H1 (cell line): ENCODE data around the gene ANXA2. TPM values are rescaled to one million over a fixed set of nuclear protein-coding genes. Genes with fewer than 3 reads are reported as not detected.

ENCODE experiments used
- CTCF ChIA-PET: fragments of 300-600 bp; sonication (Branson Sonifier 250); formaldehyde crosslinking; loops from one replicate; lab custom pipeline; 2021; ENCODE audit not compliant: partially characterized antibody; lab: Charles Lee
- POLR2A ChIA-PET: fragments of 300-600 bp; sonication (Branson Sonifier 250); formaldehyde crosslinking; loops from one replicate; lab custom pipeline; 2021; ENCODE audit warnings: inconsistent platforms; ENCODE audit not compliant: partially characterized antibody; lab: Charles Lee
- DNase-seq, 2 experiments: peaks; one replicate each; pipeline versions ENCODE4 v3.0.0 to v3.0.0-alpha.2; 2010 to 2022; ENCODE audit warnings: low spot score in 2 of 2, low read depth in 1 of 2, mixed read lengths in 1 of 2
- FAIRE-seq: peaks from 2 replicates; lab custom pipeline; 2011; peaks lifted over from hg19 to GRCh38; lab: Jason Lieb, UNC
- H2AFZ ChIP-seq: 2 replicates; pipeline ENCODE4 v1.8.1; 2012; ENCODE audit warnings: low read length, inconsistent platforms
- H2AK5ac ChIP-seq: 2 replicates; pipeline ENCODE4 v1.6.1; 2013; ENCODE audit warnings: low read depth, low read length
- H2BK120ac ChIP-seq: replicated peaks from 2 replicates; pipeline ENCODE3; 2013; ENCODE audit warnings: low read depth, low read length, inconsistent platforms
- H2BK12ac ChIP-seq: 2 replicates; pipeline ENCODE4 v1.6.1; 2013; ENCODE audit warnings: low read depth, low read length
- H2BK15ac ChIP-seq: 2 replicates; pipeline ENCODE4 v1.6.1; 2013; ENCODE audit warnings: low read length
- H2BK20ac ChIP-seq: 2 replicates; pipeline ENCODE4 v1.6.1; 2013; ENCODE audit warnings: low read length
- H2BK5ac ChIP-seq: 2 replicates; pipeline ENCODE4 v1.6.1; 2013; ENCODE audit warnings: low read depth, low read length
- H3K14ac ChIP-seq: 2 replicates; pipeline ENCODE4 v1.6.1; 2013; ENCODE audit warnings: inconsistent platforms; ENCODE audit not compliant: insufficient read length
- H3K18ac ChIP-seq: 2 replicates; pipeline ENCODE4 v1.6.1; 2013; ENCODE audit warnings: low read length; ENCODE audit errors: extremely low read depth
- H3K23ac ChIP-seq: 2 replicates; pipeline ENCODE4 v1.6.1; 2013; ENCODE audit warnings: inconsistent platforms; ENCODE audit not compliant: insufficient read length
- H3K23me2 ChIP-seq: 2 replicates; pipeline ENCODE4 v1.6.1; 2013; ENCODE audit warnings: low read depth, low read length
- H3K27ac ChIP-seq: 2 replicates; pipeline ENCODE4 v1.6.1; 2011; ENCODE audit warnings: low read depth, low read length, inconsistent platforms
- H3K27me3 ChIP-seq, 4 experiments: replicated peaks in 1 of 4; 1 replicate in 1 of 4; 2 replicates in 3 of 4; pipeline versions ENCODE4 v1.6.1 to v1.8.1; 2011 to 2013; ENCODE audit warnings: low read length in 3 of 4, mild to moderate bottlenecking in 3 of 4, inconsistent platforms in 2 of 4, mixed read lengths in 2 of 4, moderate library complexity in 1 of 4; ENCODE audit not compliant: control insufficient read depth in 3 of 4, insufficient read depth in 3 of 4; ENCODE audit errors: extremely low read depth in 1 of 4
- H3K36me3 ChIP-seq, 4 experiments: 2 replicates each; pipeline versions ENCODE4 v1.6.1 to v1.8.1; 2011 to 2013; ENCODE audit warnings: mild to moderate bottlenecking in 4 of 4, low read length in 3 of 4, moderate library complexity in 2 of 4, control low read depth in 1 of 4, inconsistent platforms in 1 of 4; ENCODE audit not compliant: insufficient read depth in 4 of 4, control insufficient read depth in 2 of 4
- H3K4ac ChIP-seq: replicated peaks from 2 replicates; pipeline ENCODE3; 2013; ENCODE audit warnings: low read length, low read depth, mixed read lengths, inconsistent platforms; ENCODE audit not compliant: insufficient read length
- H3K4me1 ChIP-seq, 4 experiments: replicated peaks in 1 of 4; 1 replicate in 1 of 4; 2 replicates in 3 of 4; pipeline versions ENCODE4 v1.6.1 to v1.8.1; 2011 to 2013; ENCODE audit warnings: low read length in 3 of 4, inconsistent platforms in 2 of 4, mixed read lengths in 1 of 4; ENCODE audit not compliant: insufficient read depth in 4 of 4, control insufficient read depth in 3 of 4
- H3K4me2 ChIP-seq, 2 experiments: 2 replicates each; pipeline versions ENCODE4 v1.6.1 to v1.8.1; 2011 to 2013; ENCODE audit warnings: low read depth in 2 of 2, low read length in 2 of 2, control low read depth in 1 of 2, inconsistent platforms in 1 of 2, mild to moderate bottlenecking in 1 of 2; ENCODE audit not compliant: insufficient read depth in 1 of 2
- H3K4me3 ChIP-seq, 4 experiments: fragments of 200-600, 300-600 bp in 1 of 4; sonication (generic), shearing (Covaris generic), sonication (Bioruptor Twin) in 1 of 4; 2 replicates each; pipeline versions ENCODE4 v1.5.1 to v1.8.1; 2011 to 2016; ENCODE audit warnings: low read length in 4 of 4, low read depth in 3 of 4, control low read depth in 2 of 4, inconsistent platforms in 2 of 4, mild to moderate bottlenecking in 2 of 4, mixed read lengths in 1 of 4, moderate library complexity in 1 of 4; ENCODE audit not compliant: insufficient read depth in 2 of 4; ENCODE audit errors: extremely low read depth in 1 of 4
- H3K56ac ChIP-seq: replicated peaks from 2 replicates; pipeline ENCODE3; 2013; ENCODE audit warnings: low read depth, mild to moderate bottlenecking, mixed read lengths, low read length, inconsistent platforms; ENCODE audit not compliant: insufficient read length
- H3K79me1 ChIP-seq: 2 replicates; pipeline ENCODE4 v1.6.1; 2013; ENCODE audit warnings: low read depth, low read length, control low read depth
- H3K79me2 ChIP-seq, 2 experiments: 2 replicates each; pipeline versions ENCODE4 v1.6.1 to v1.8.1; 2012 to 2013; ENCODE audit warnings: low read length in 2 of 2, mild to moderate bottlenecking in 2 of 2, inconsistent platforms in 1 of 2; ENCODE audit not compliant: insufficient read depth in 2 of 2, control insufficient read depth in 1 of 2
- H3K9ac ChIP-seq, 4 experiments: replicated peaks in 1 of 4; 1 replicate in 1 of 4; 2 replicates in 3 of 4; pipeline versions ENCODE4 v1.6.1 to v1.8.1; 2011 to 2013; ENCODE audit warnings: low read depth in 3 of 4, low read length in 3 of 4, control low read depth in 2 of 4, mild to moderate bottlenecking in 2 of 4, moderate library complexity in 2 of 4, inconsistent platforms in 1 of 4; ENCODE audit errors: extremely low read depth in 1 of 4
- H3K9me3 ChIP-seq, 2 experiments: 2 replicates each; pipeline versions ENCODE4 v1.6.1 to v1.8.1; 2012 to 2013; ENCODE audit warnings: mild to moderate bottlenecking in 2 of 2, moderate library complexity in 2 of 2, control low read depth in 1 of 2, inconsistent platforms in 1 of 2, low read depth in 1 of 2, low read length in 1 of 2, mixed read lengths in 1 of 2; ENCODE audit not compliant: insufficient read depth in 2 of 2
- H4K20me1 ChIP-seq, 2 experiments: replicated peaks in 1 of 2; 2 replicates each; pipeline versions ENCODE3 to v1.8.1; 2011 to 2013; ENCODE audit warnings: inconsistent platforms in 2 of 2, low read length in 2 of 2, mild to moderate bottlenecking in 1 of 2; ENCODE audit not compliant: insufficient read depth in 2 of 2, control insufficient read depth in 1 of 2
- H4K5ac ChIP-seq: 2 replicates; pipeline ENCODE4 v1.6.1; 2013; ENCODE audit warnings: low read length, low read depth, mixed read lengths, inconsistent platforms; ENCODE audit not compliant: insufficient read length
- H4K8ac ChIP-seq: 2 replicates; pipeline ENCODE4 v1.8.0; 2013; ENCODE audit warnings: mild to moderate bottlenecking, moderate library complexity, low read length, inconsistent platforms; ENCODE audit not compliant: insufficient read depth; ENCODE audit errors: extremely low read depth
- H4K91ac ChIP-seq: replicated peaks from 2 replicates; pipeline ENCODE3; 2013; ENCODE audit warnings: low read length, mixed read lengths, inconsistent platforms; ENCODE audit not compliant: insufficient read length
- ASH2L ChIP-seq: fragments of 200-600, 300-600 bp; sonication (generic); IDR thresholded peaks from one replicate; pipeline ENCODE4 v1.7.1; 2017; ENCODE audit warnings: low read length
- ATF2 ChIP-seq: IDR thresholded peaks from 2 replicates; pipeline ENCODE4 v1.6.1; 2012; ENCODE audit warnings: low read length, inconsistent platforms
- ATF3 ChIP-seq: IDR thresholded peaks from 2 replicates; pipeline ENCODE4 v1.6.1; 2011; ENCODE audit warnings: low read depth, mild to moderate bottlenecking, low read length; ENCODE audit not compliant: insufficient read depth
- CREB1 ChIP-seq: IDR thresholded peaks from 2 replicates; pipeline ENCODE4 v1.6.1; 2012; ENCODE audit warnings: inconsistent platforms
- FOSL1 ChIP-seq: IDR thresholded peaks from 2 replicates; pipeline ENCODE4 v1.6.1; 2011; ENCODE audit warnings: mild to moderate bottlenecking, low read depth, low read length, moderate library complexity; ENCODE audit not compliant: insufficient read depth
- JUND ChIP-seq: IDR thresholded peaks from 2 replicates; pipeline ENCODE4 v1.6.1; 2011; ENCODE audit warnings: mild to moderate bottlenecking, improper control_type of control experiment, low read length
- KDM4A ChIP-seq: IDR thresholded peaks from one replicate; pipeline ENCODE4 v1.7.1; 2012; ENCODE audit warnings: low read depth, mild to moderate bottlenecking, moderate library complexity, low read length, inconsistent platforms; ENCODE audit not compliant: severe bottlenecking
- KDM5A ChIP-seq: fragments of 200-600 bp; IDR thresholded peaks from 2 replicates; pipeline ENCODE4 v1.7.1; 2012; ENCODE audit warnings: mild to moderate bottlenecking, low read length, inconsistent platforms, mixed read lengths
- RXRA ChIP-seq: IDR thresholded peaks from 2 replicates; pipeline ENCODE4 v1.6.1; 2011; ENCODE audit warnings: low read depth, mild to moderate bottlenecking, low read length, moderate library complexity; ENCODE audit not compliant: insufficient read depth
- SP1 ChIP-seq: IDR thresholded peaks from 2 replicates; pipeline ENCODE4 v1.6.1; 2011; ENCODE audit warnings: low read depth, low read length
- TEAD4 ChIP-seq: IDR thresholded peaks from 2 replicates; pipeline ENCODE4 v1.6.1; 2012; ENCODE audit warnings: low read depth, low read length, inconsistent platforms, mixed read lengths
- WGBS, 2 experiments: shearing (Covaris generic) in 1 of 2; methylation state at CpG; one replicate each; pipeline versions ENCODE4 v1.1.6 to v1.1.7; 2013 to 2015; ENCODE audit warnings: low lambda C conversion rate in 2 of 2, mixed read lengths in 2 of 2, inconsistent platforms in 1 of 2, low coverage in 1 of 2, missing lambda C conversion rate in 1 of 2; ENCODE audit not compliant: insufficient replicate concordance in 2 of 2, insufficient coverage in 1 of 2, insufficient read length in 1 of 2; ENCODE audit errors: extremely low coverage in 1 of 2, missing lambda C conversion rate in 1 of 2; 5-methylcytosine and 5-hydroxymethylcytosine counted together
- polyA plus RNA-seq, 7 experiments: library from polyadenylated mRNA; depleted of rRNA in 3 of 7; stranded (reverse) in 5 of 7; unstranded in 2 of 7; fragments of >200 nt in 5 of 7; fragments of 200-250 nt in 2 of 7; gene quantifications; 1 replicate in 5 of 7; 2 replicates in 1 of 7; 4 replicates in 1 of 7; pipeline versions ENCODE4 v1.2.1 to v1.2.3, GENCODE V29; 2011 to 2013; ENCODE audit warnings: missing spikeins in 2 of 7, mixed read lengths in 2 of 7
- total RNA-seq: library from RNA; stranded (reverse); fragmentation: NEBNext Ultra II Directional; extraction: Animal tissue kit (Norgen Biotek cat#: 25700); gene quantifications from 2 replicates; pipeline ENCODE4 v1.2.1, GENCODE V29; 2021

ANXA2 gene
- total and polyA plus RNA-seq, 2 of the 8 experiments (the other 6 are each of a cell fraction or from before 2014, with no cell fraction given) = 178 to 217 TPM

- H3K23me2 ChIP-seq = no peaks in the 10 kb centered on the region
- H3K56ac ChIP-seq = no peak overlapping the region
- H3K23ac ChIP-seq = no peak overlapping the region
- DNase-seq (no peak), FAIRE-seq (no peak)
- no peak overlapping the region for H3K9ac ChIP-seq
- no peaks in the 10 kb centered on the region for H4K20me1 ChIP-seq
- H3K9me3 ChIP-seq = no peaks in the 10 kb centered on the region
- no peak overlapping the region for H4K8ac ChIP-seq
- ChIA-PET POLR2A (interaction anchor here (1.0 kb wide), 1 partner anchor 8 kb away, joined by 3 read pairs; no protein-coding TSS in a partner anchor), CTCF (interaction anchor here (1.1 kb wide), 1 partner anchor 68 kb away, joined by 4 read pairs; no protein-coding TSS in a partner anchor)
- no peaks in the 10 kb centered on the region for H3K27me3 ChIP-seq
- H2BK20ac ChIP-seq = no peak overlapping the region
- H2BK120ac ChIP-seq = no peak overlapping the region
- H4K5ac ChIP-seq = no peak overlapping the region
- no peak overlapping the region for H4K91ac ChIP-seq
- H3K79me1 ChIP-seq = no peaks in the 10 kb centered on the region
- H3K36me3 ChIP-seq = peaks cover 0 to 26% (median 0%) of the 10 kb centered on the region in 4 experiments; a peak in 4 of 8 replicates
- no peak overlapping the region for H3K14ac ChIP-seq
- no peak overlapping the region for H3K4me3 ChIP-seq
- no peak overlapping the region for H3K27ac ChIP-seq
- H3K4ac ChIP-seq = no peak overlapping the region
- 90% methylated on average over 2 of the region's 2 CpGs; no CpG with 5 or more reads in 1 of the 2 experiments for WGBS, 2 experiments
- no peak overlapping the region for H2AK5ac ChIP-seq
- no peak overlapping the region for H3K18ac ChIP-seq
- H3K4me1 ChIP-seq = no peaks in the 10 kb centered on the region
- H3K4me2 ChIP-seq = no peak overlapping the region
- no peak overlapping the region for H2AFZ ChIP-seq
- H2BK15ac ChIP-seq = no peak overlapping the region
- H2BK5ac ChIP-seq = no peak overlapping the region
- H2BK12ac ChIP-seq = no peak overlapping the region
- H3K79me2 ChIP-seq = no peaks in the 10 kb centered on the region
- no peak for TF ChIP-seq FOSL1
- TF ChIP-seq KDM4A = no peak
- TF ChIP-seq TEAD4 = no peak
- TF ChIP-seq ATF2 = no peak
- TF ChIP-seq ASH2L = no peak
- no peak for TF ChIP-seq RXRA
- TF ChIP-seq CREB1 = no peak
- TF ChIP-seq JUND = no peak
- no peak for TF ChIP-seq ATF3
- TF ChIP-seq KDM5A = no peak
- no peak for TF ChIP-seq SP1
These were observed 29.2 kb upstream of the ANXA2 start for GRCh38 chr15:60426870-60427508.
